Measurements from ENCODE around the gene ACADVL. TPM values are rescaled to one million over a fixed set of nuclear protein-coding genes. Genes with fewer than 3 reads are reported as not detected.

Gene ACADVL
- total and polyA plus RNA-seq, 2 donors (not counting 1 experiment from before 2014, with no cell fraction given): 640 to 696 TPM

GRCh38 chr17:7256766-7257456, 37.2 kb downstream of the ACADVL start:
- no peak overlapping the region for H3K27ac ChIP-seq (ENCODE audit: low read length in 2 of 2)
- Mint-ChIP-seq H3K9me3 (ENCODE audit: insufficient read depth) (no peaks in the 10 kb centered on the region), H3K4me1 (peaks cover 27% of the 10 kb centered on the region), H3K27ac (peak overlapping the region; percentile 12), H3K4me3 (no peak overlapping the region), H3K27me3 (no peaks in the 10 kb centered on the region)
- ChIA-PET POLR2A (interaction anchor here (0.6 to 0.7 kb wide), 2 partner anchors 31 to 292 kb away, joined by 3 to 4 read pairs; partner anchors contain the start of gene TNFSF12), CTCF (interaction anchor here (1.2 to 1.7 kb wide), 2 partner anchors 36 to 40 kb away, joined by 3 read pairs; no protein-coding TSS in a partner anchor)
- intact Hi-C loops (cut with micrococcal nuclease): no loop called here
- peaks cover 9 to 45% of the 10 kb centered on the region in 2 experiments for H3K36me3 ChIP-seq (replicated peaks in 1 of 2; ENCODE audit: control extremely low read depth in 1 of 2, control insufficient read depth in 1 of 2, extremely low read depth in 1 of 2, insufficient read depth in 2 of 2, low read length in 1 of 2)
- no peaks in the 10 kb centered on the region for H4K20me1 ChIP-seq (ENCODE audit: control insufficient read depth, insufficient read depth, low read length, poor library complexity, severe bottlenecking)
- peaks cover 12% of the 10 kb centered on the region for H3K79me2 ChIP-seq (ENCODE audit: control insufficient read depth, insufficient read depth, low read length)
- H3K27me3 ChIP-seq (replicated peaks in 1 of 4; ENCODE audit: control extremely low read depth in 1 of 4, control insufficient read depth in 3 of 4, insufficient read depth in 4 of 4, low read length in 3 of 4): peaks cover 0 to 2% (median under 1%) of the 10 kb centered on the region in 4 experiments
- DNase-seq (no peak), ATAC-seq (ENCODE audit: low read depth) (no peak)
- H3K4me1 ChIP-seq (ENCODE audit: control insufficient read depth in 2 of 2, insufficient read depth in 2 of 2, low read length in 2 of 2): peaks cover 17 to 24% of the 10 kb centered on the region in 2 donors
- WGBS (ENCODE audit: insufficient coverage): 96% methylated on average over 7 of the region's 8 CpGs
- no peak overlapping the region for H3K4me3 ChIP-seq (ENCODE audit: control extremely low read depth in 1 of 5, extremely low read depth in 1 of 5, insufficient read depth in 1 of 5, low read depth in 2 of 5, low read length in 4 of 5)
- H3K9me3 ChIP-seq (ENCODE audit: control extremely low read depth in 1 of 3, control insufficient read depth in 2 of 3, insufficient read depth in 1 of 3, low read length in 2 of 3): no peaks in the 10 kb centered on the region
- no peak overlapping the region for H3K9ac ChIP-seq (ENCODE audit: low read length)
- TF ChIP-seq EZH2 (IDR thresholded peaks at IDR 0.05; ENCODE audit: borderline replicate concordance, insufficient read depth, low read depth, low read length, poor library complexity, severe bottlenecking) (no peak), CTCF (IDR thresholded peaks at IDR 0.05) (no peak)
- no peak overlapping the region for H2AFZ ChIP-seq (ENCODE audit: insufficient read depth, low read depth, low read length, poor library complexity, severe bottlenecking)
- no peak overlapping the region for H3K4me2 ChIP-seq (replicated peaks; ENCODE audit: low read depth, low read length, poor library complexity, severe bottlenecking)

Measured in B cell (primary cell).